Measurements from ENCODE around the gene GNLY. TPM values are rescaled to one million over a fixed set of nuclear protein-coding genes. Genes with fewer than 3 reads are reported as not detected.

Gene GNLY
- total and polyA plus RNA-seq, 2 donors (not counting 3 experiments of a cell fraction or from before 2014, with no cell fraction given) = not detected

DNA sequence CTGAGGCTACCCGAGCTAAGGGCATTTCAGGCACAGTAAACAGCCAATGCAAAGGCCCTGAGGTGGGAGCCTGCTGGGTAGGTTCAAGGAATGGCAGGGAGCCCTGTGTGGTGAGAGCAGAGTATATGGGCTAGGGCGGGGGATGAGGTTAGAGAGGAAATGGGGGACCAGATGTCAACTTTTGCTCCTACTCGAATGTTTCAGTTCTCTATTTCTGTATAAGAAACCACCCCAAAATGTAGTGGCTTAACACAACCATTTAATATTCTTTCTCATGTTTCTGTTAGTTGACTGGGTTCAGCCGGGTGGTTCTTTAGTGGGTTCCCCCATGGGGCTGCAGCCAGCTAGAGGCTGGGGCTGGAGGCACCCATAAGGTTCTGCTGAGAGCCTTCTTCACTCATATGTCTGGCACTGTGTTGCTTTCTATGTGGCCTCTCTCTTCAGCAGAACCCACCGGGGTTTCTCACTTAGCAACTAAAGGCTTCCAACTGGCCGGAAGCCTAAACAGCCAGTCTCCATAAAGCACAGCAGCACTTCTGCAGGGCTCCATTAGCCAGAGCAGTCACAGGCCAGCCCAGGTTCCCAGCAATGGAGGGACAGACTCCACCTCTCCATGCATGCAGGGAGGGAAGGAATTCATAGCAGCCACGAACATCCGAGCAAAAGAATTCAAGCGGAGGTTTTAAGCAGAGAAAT lies 54.0 kb downstream of the GNLY start:
- intact Hi-C loops (cut with micrococcal nuclease) (no loop called here), dilution Hi-C loops (cut with MboI; ENCODE audit: extremely low pct_ligation_motif_present, low sequenced_read_pairs) (no loop called here)
- ChIA-PET POLR2A (no interaction called here), CTCF (interaction anchor here (1.4 to 6.2 kb wide), 10 partner anchors 12 to 79 kb away, joined by 3 to 126 read pairs (median 14); no protein-coding TSS in a partner anchor)
- TF ChIP-seq GATA2 (IDR thresholded peaks at IDR 0.05; ENCODE audit: insufficient read depth, insufficient read length, low read depth, low read length) = no peak
- TF ChIP-seq, protein P1, sequence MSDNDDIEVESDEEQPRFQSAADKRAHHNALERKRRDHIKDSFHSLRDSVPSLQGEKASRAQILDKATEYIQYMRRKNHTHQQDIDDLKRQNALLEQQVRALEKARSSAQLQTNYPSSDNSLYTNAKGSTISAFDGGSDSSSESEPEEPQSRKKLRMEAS (IDR thresholded peaks at IDR 0.05; ENCODE audit: insufficient read depth, insufficient read length) = no peak
- TF ChIP-seq, protein P2, sequence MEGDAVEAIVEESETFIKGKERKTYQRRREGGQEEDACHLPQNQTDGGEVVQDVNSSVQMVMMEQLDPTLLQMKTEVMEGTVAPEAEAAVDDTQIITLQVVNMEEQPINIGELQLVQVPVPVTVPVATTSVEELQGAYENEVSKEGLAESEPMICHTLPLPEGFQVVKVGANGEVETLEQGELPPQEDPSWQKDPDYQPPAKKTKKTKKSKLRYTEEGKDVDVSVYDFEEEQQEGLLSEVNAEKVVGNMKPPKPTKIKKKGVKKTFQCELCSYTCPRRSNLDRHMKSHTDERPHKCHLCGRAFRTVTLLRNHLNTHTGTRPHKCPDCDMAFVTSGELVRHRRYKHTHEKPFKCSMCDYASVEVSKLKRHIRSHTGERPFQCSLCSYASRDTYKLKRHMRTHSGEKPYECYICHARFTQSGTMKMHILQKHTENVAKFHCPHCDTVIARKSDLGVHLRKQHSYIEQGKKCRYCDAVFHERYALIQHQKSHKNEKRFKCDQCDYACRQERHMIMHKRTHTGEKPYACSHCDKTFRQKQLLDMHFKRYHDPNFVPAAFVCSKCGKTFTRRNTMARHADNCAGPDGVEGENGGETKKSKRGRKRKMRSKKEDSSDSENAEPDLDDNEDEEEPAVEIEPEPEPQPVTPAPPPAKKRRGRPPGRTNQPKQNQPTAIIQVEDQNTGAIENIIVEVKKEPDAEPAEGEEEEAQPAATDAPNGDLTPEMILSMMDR (IDR thresholded peaks at IDR 0.05; ENCODE audit: extremely low read depth in 1 of 2, insufficient read depth in 1 of 2, low read depth in 1 of 2, low read length in 2 of 2) = no peak
- no peak for TF ChIP-seq POLR2AphosphoS5 (IDR thresholded peaks at IDR 0.05; ENCODE audit: insufficient read depth, low read depth, low read length)
- no peak for TF ChIP-seq POLR2A (IDR thresholded peaks at IDR 0.05; ENCODE audit: low read depth, low read length)
- TF ChIP-seq MYC (IDR thresholded peaks at IDR 0.05; ENCODE audit: low read depth, low read length) = no peak
- TF ChIP-seq FOS (IDR thresholded peaks at IDR 0.05; ENCODE audit: borderline replicate concordance, insufficient read depth, low read length) = no peak
- no peak for TF ChIP-seq EZH2 (IDR thresholded peaks at IDR 0.05; ENCODE audit: borderline replicate concordance, low read depth, low read length, severe bottlenecking)
- no peak for TF ChIP-seq JUN (IDR thresholded peaks at IDR 0.05; ENCODE audit: borderline replicate concordance, insufficient read depth, insufficient read length, low read depth)
- BruUV-seq (replicated peaks) = no TSS peak
- no peak overlapping the region for H2AFZ ChIP-seq (ENCODE audit: low read depth, low read length)
- FAIRE-seq (no peak), DNase-seq (ENCODE audit: low read depth, low spot score) (no peak)
- H3K79me2 ChIP-seq (ENCODE audit: control insufficient read depth, insufficient read depth, low read length) = no peaks in the 10 kb centered on the region
- H3K4me2 ChIP-seq (ENCODE audit: insufficient read depth, low read length) = no peak overlapping the region
- H3K9me3 ChIP-seq (replicated peaks; ENCODE audit: control insufficient read depth, insufficient read depth, low read length) = no peaks in the 10 kb centered on the region
- H4K20me1 ChIP-seq (replicated peaks; ENCODE audit: control insufficient read depth, extremely low read depth, insufficient read depth, low read length) = no peaks in the 10 kb centered on the region
- peaks cover 9% of the 10 kb centered on the region for H3K4me1 ChIP-seq (ENCODE audit: control insufficient read depth, extremely low read depth, insufficient read depth, low read length)
- H3K9ac ChIP-seq (replicated peaks; ENCODE audit: extremely low read depth, insufficient read depth, low read length) = no peak overlapping the region
- H3K4me3 ChIP-seq (replicated peaks in 1 of 3; ENCODE audit: insufficient read depth in 1 of 3, low read depth in 1 of 3, low read length in 3 of 3) = no peak overlapping the region
- H3K27ac ChIP-seq (ENCODE audit: insufficient read depth, low read depth, low read length) = no peak overlapping the region
- H3K27me3 ChIP-seq (ENCODE audit: control insufficient read depth in 2 of 2, insufficient read depth in 2 of 2, low read length in 2 of 2) = no peaks in the 10 kb centered on the region
- H3K9me1 ChIP-seq (replicated peaks; ENCODE audit: control insufficient read depth, extremely low read depth, insufficient read depth, low read length) = no peaks in the 10 kb centered on the region
- no peaks in the 10 kb centered on the region for H3K36me3 ChIP-seq (ENCODE audit: control insufficient read depth in 2 of 2, extremely low read depth in 1 of 2, insufficient read depth in 2 of 2, low read length in 2 of 2)

Small RNA genes within 50 kb of the gene (small RNA-seq; reads per million reads assigned to genes)
- 10.3 reads per million, percentile 62 among the genes with 10 or more reads in this experiment for gene RNU1-38P (ENCODE audit: insufficient read depth, insufficient read length, low read depth, low replicate concordance)

Other genes starting within 250 kb of the GNLY start
- 236 and 257 TPM in 2 replicates for gene MAT2A, start 155.2 kb upstream of the GNLY start, total RNA-seq
- 151 and 172 TPM in 2 replicates for gene MAT2A, start 155.2 kb upstream of the GNLY start, polyA plus RNA-seq
- 44.5 and 48.0 TPM in 2 replicates for gene GGCX, start 132.9 kb upstream of the GNLY start, total RNA-seq
- 58.9 and 62.7 TPM in 2 replicates for gene GGCX, start 132.9 kb upstream of the GNLY start, polyA plus RNA-seq
- gene VAMP8, start 116.8 kb upstream of the GNLY start, total RNA-seq = 35.8 and 39.0 TPM in 2 replicates
- gene VAMP8, start 116.8 kb upstream of the GNLY start, polyA plus RNA-seq = 68.7 and 73.1 TPM in 2 replicates
- 164 and 186 TPM in 2 replicates for gene VAMP5, start 109.9 kb upstream of the GNLY start, total RNA-seq
- 624 and 648 TPM in 2 replicates for gene VAMP5, start 109.9 kb upstream of the GNLY start, polyA plus RNA-seq
- 133 and 142 TPM in 2 replicates for gene RNF181, start 98.6 kb upstream of the GNLY start, total RNA-seq
- gene RNF181, start 98.6 kb upstream of the GNLY start, polyA plus RNA-seq = 629 and 643 TPM in 2 replicates
- gene TMEM150A, start 91.7 kb upstream of the GNLY start, total RNA-seq = 14.6 and 17.7 TPM in 2 replicates
- gene TMEM150A, start 91.7 kb upstream of the GNLY start, polyA plus RNA-seq = 35.7 and 44.9 TPM in 2 replicates
- 23.0 and 27.4 TPM in 2 replicates for gene C2orf68, start 82.3 kb upstream of the GNLY start, total RNA-seq
- 17.4 and 20.9 TPM in 2 replicates for gene C2orf68, start 82.3 kb upstream of the GNLY start, polyA plus RNA-seq
- gene USP39, start 78.2 kb upstream of the GNLY start, total RNA-seq = 58.3 and 64.5 TPM in 2 replicates
- gene USP39, start 78.2 kb upstream of the GNLY start, polyA plus RNA-seq = 57.8 TPM in 2 replicates
- not detected in 2 replicates for gene SFTPB, start 26.2 kb upstream of the GNLY start, total RNA-seq
- gene SFTPB, start 26.2 kb upstream of the GNLY start, polyA plus RNA-seq = not detected in 2 replicates
- 12.7 and 12.8 TPM in 2 replicates for gene ATOH8, start 59.6 kb downstream of the GNLY start, total RNA-seq
- gene ATOH8, start 59.6 kb downstream of the GNLY start, polyA plus RNA-seq = 10.3 and 13.8 TPM in 2 replicates
- 12.7 and 16.0 TPM in 2 replicates for gene ST3GAL5, start 194.6 kb downstream of the GNLY start, total RNA-seq
- gene ST3GAL5, start 194.6 kb downstream of the GNLY start, polyA plus RNA-seq = 7.5 and 9.5 TPM in 2 replicates

Data from endothelial cell of umbilical vein (primary cell).